IMR-90 (cell line): ENCODE data around the gene SYT17. TPM values are rescaled to one million over a fixed set of nuclear protein-coding genes. Genes with fewer than 3 reads are reported as not detected.

Experiments
- ATAC-seq: fragments of 200-7000 bp; cut with Tn5 transposase; 2 replicates; pipeline ENCODE4 v1.9.1; 2020; ENCODE audit warnings: low read depth, mild to moderate bottlenecking, moderate library complexity
- BruUV-seq: library from RNA; stranded (reverse); fragments of 400-500 nt; replicated peaks from 2 replicates; lab custom pipeline; 2021; lab: Mats Ljungman, UMichigan
- CTCF ChIA-PET: fragments of 300-600 bp; formaldehyde crosslinking; extraction: SDS; loops from one replicate; lab custom pipeline; 2021; ENCODE audit warnings: antibody characterized with exemption; lab: Yijun Ruan, JAX
- POLR2A ChIA-PET: fragments of 300-600 bp; sonication (Branson Sonifier 250); formaldehyde crosslinking; loops from one replicate; lab custom pipeline; 2022; ENCODE audit warnings: antibody characterized with exemption; ENCODE audit not compliant: unreplicated experiment; lab: Charles Lee
- DNase-seq: peaks from one replicate; pipeline ENCODE4 v3.0.0; 2013
- H2AFZ ChIP-seq: replicated peaks from 2 replicates; pipeline ENCODE3; 2013; ENCODE audit warnings: low read length, mild to moderate bottlenecking; ENCODE audit not compliant: poor library complexity
- H2AK5ac ChIP-seq: 2 replicates; pipeline ENCODE4 v1.6.1; 2013; ENCODE audit warnings: low read depth, low read length, inconsistent platforms
- H2AK9ac ChIP-seq: replicated peaks from 2 replicates; pipeline ENCODE3; 2013; ENCODE audit warnings: mild to moderate bottlenecking, low read depth, low read length, moderate library complexity; ENCODE audit not compliant: poor library complexity
- H2BK120ac ChIP-seq: 2 replicates; pipeline ENCODE4 v1.6.1; 2013; ENCODE audit warnings: low read depth, low read length, inconsistent platforms
- H2BK15ac ChIP-seq: 3 replicates; pipeline ENCODE4 v1.6.1; 2013; ENCODE audit warnings: low read depth, low read length, inconsistent platforms
- H2BK20ac ChIP-seq: 2 replicates; pipeline ENCODE4 v1.6.1; 2013; ENCODE audit warnings: low read depth, mild to moderate bottlenecking, inconsistent platforms, low read length, moderate library complexity
- H2BK5ac ChIP-seq: 2 replicates; pipeline ENCODE4 v1.6.1; 2013; ENCODE audit warnings: mild to moderate bottlenecking, low read depth, low read length, inconsistent platforms; ENCODE audit not compliant: poor library complexity, severe bottlenecking
- H3K14ac ChIP-seq: replicated peaks from 2 replicates; pipeline ENCODE4 v1.6.1; 2013; ENCODE audit warnings: low read depth, low read length, inconsistent platforms
- H3K18ac ChIP-seq: 2 replicates; pipeline ENCODE4 v1.6.1; 2013; ENCODE audit warnings: low read depth, low read length, control low read depth
- H3K23ac ChIP-seq: 2 replicates; pipeline ENCODE4 v1.6.1; 2013; ENCODE audit warnings: low read depth, low read length, inconsistent platforms
- H3K27ac ChIP-seq: 2 replicates; pipeline ENCODE4 v1.5.1; 2013; ENCODE audit warnings: mild to moderate bottlenecking, control low read depth, low read length; ENCODE audit not compliant: insufficient read depth
- H3K27me3 ChIP-seq: 2 replicates; pipeline ENCODE4 v1.6.1; 2013; ENCODE audit warnings: low read length; ENCODE audit not compliant: control insufficient read depth, insufficient read depth
- H3K36me3 ChIP-seq: 2 replicates; pipeline ENCODE4 v1.6.1; 2013; ENCODE audit warnings: low read length, mixed read lengths; ENCODE audit not compliant: control insufficient read depth, insufficient read depth
- H3K4ac ChIP-seq: 2 replicates; pipeline ENCODE4 v1.6.1; 2013; ENCODE audit warnings: low read depth, low read length, inconsistent platforms
- H3K4me1 ChIP-seq: 2 replicates; pipeline ENCODE4 v1.6.1; 2013; ENCODE audit warnings: low read length, mixed read lengths; ENCODE audit not compliant: control insufficient read depth, insufficient read depth
- H3K4me2 ChIP-seq: 2 replicates; pipeline ENCODE4 v1.6.1; 2013; ENCODE audit warnings: low read depth, mild to moderate bottlenecking, control low read depth, low read length, moderate library complexity
- H3K4me3 ChIP-seq: 2 replicates; pipeline ENCODE4 v1.5.1; 2013; ENCODE audit warnings: low read depth, mild to moderate bottlenecking, control low read depth, low read length, moderate library complexity; ENCODE audit not compliant: insufficient read depth
- H3K56ac ChIP-seq: 2 replicates; pipeline ENCODE4 v1.6.1; 2013; ENCODE audit warnings: low read length, inconsistent platforms; ENCODE audit not compliant: insufficient read depth; ENCODE audit errors: extremely low read depth
- H3K79me1 ChIP-seq, 2 experiments: 2 replicates each; pipeline ENCODE4 v1.6.1; 2013; ENCODE audit warnings: low read length in 2 of 2, inconsistent platforms in 1 of 2, low read depth in 1 of 2
- H3K9ac ChIP-seq: 2 replicates; pipeline ENCODE4 v1.6.1; 2013; ENCODE audit warnings: low read depth, low read length, control low read depth
- H3K9me1 ChIP-seq: 2 replicates; pipeline ENCODE4 v1.6.1; 2013; ENCODE audit warnings: low read length, inconsistent platforms; ENCODE audit not compliant: insufficient read depth
- H3K9me3 ChIP-seq: 2 replicates; pipeline ENCODE4 v1.6.1; 2013; ENCODE audit warnings: low read length; ENCODE audit not compliant: control insufficient read depth, insufficient read depth
- H4K20me1 ChIP-seq: 2 replicates; pipeline ENCODE4 v1.6.1; 2013; ENCODE audit warnings: low read length, inconsistent platforms; ENCODE audit not compliant: insufficient read depth
- H4K5ac ChIP-seq: 2 replicates; pipeline ENCODE4 v1.6.1; 2013; ENCODE audit warnings: mild to moderate bottlenecking, low read depth, low read length, control low read depth
- H4K8ac ChIP-seq, 2 experiments: 2 replicates each; pipeline ENCODE4 v1.6.1; 2013; ENCODE audit warnings: low read depth in 2 of 2, low read length in 2 of 2, control low read depth in 1 of 2, inconsistent platforms in 1 of 2
- H4K91ac ChIP-seq: 2 replicates; pipeline ENCODE4 v1.6.1; 2013; ENCODE audit warnings: low read depth, low read length, inconsistent platforms; ENCODE audit not compliant: insufficient read depth
- BHLHE40 ChIP-seq: fragments of 150-350 bp; IDR thresholded peaks from 2 replicates; pipeline ENCODE4 v1.6.1; 2016; ENCODE audit warnings: mild to moderate bottlenecking, low read depth, low read length
- CEBPB ChIP-seq: IDR thresholded peaks from 2 replicates; pipeline ENCODE4 v1.6.1; 2012; ENCODE audit warnings: low read depth, low read length, improper control_type of control experiment
- CHD1 ChIP-seq: IDR thresholded peaks from 2 replicates; pipeline ENCODE4 v1.6.1; 2012; ENCODE audit warnings: low read depth, low read length, improper control_type of control experiment
- CTCF ChIP-seq: conservative IDR thresholded peaks from 2 replicates; pipeline ENCODE4 v1.5.1; 2012; ENCODE audit warnings: mild to moderate bottlenecking, low read depth, low read length, improper control_type of control experiment
- ELK1 ChIP-seq: fragments of 150-350 bp; IDR thresholded peaks from 2 replicates; pipeline ENCODE4 v1.6.1; 2016; ENCODE audit warnings: low read depth, mild to moderate bottlenecking, low read length, moderate library complexity, borderline replicate concordance
- FOS ChIP-seq: fragments of 150-350 bp; IDR thresholded peaks from 2 replicates; pipeline ENCODE4 v1.6.1; 2016; ENCODE audit warnings: low read depth, low read length
- MAFK ChIP-seq: IDR thresholded peaks from 2 replicates; pipeline ENCODE4 v1.6.1; 2012; ENCODE audit warnings: low read depth, low read length, improper control_type of control experiment
- MAZ ChIP-seq: IDR thresholded peaks from 2 replicates; pipeline ENCODE4 v1.6.1; 2012; ENCODE audit warnings: low read depth, mild to moderate bottlenecking, low read length, improper control_type of control experiment, moderate library complexity, borderline replicate concordance
- MXI1 ChIP-seq: IDR thresholded peaks from 2 replicates; pipeline ENCODE4 v1.6.1; 2012; ENCODE audit warnings: low read depth, mild to moderate bottlenecking, low read length, moderate library complexity, borderline replicate concordance
- NFE2L2 ChIP-seq: fragments of 150-350 bp; IDR thresholded peaks from 2 replicates; pipeline ENCODE4 v1.6.1; 2016; ENCODE audit warnings: low read depth, mild to moderate bottlenecking, low read length
- POLR2A ChIP-seq: IDR thresholded peaks from 2 replicates; pipeline ENCODE4 v1.6.1; 2012; ENCODE audit warnings: mild to moderate bottlenecking, low read depth, low read length
- RAD21 ChIP-seq: IDR thresholded peaks from 2 replicates; pipeline ENCODE4 v1.6.1; 2012; ENCODE audit warnings: low read length, improper control_type of control experiment
- RCOR1 ChIP-seq: IDR thresholded peaks from 2 replicates; pipeline ENCODE4 v1.6.1; 2012; ENCODE audit warnings: mild to moderate bottlenecking, low read length, improper control_type of control experiment; ENCODE audit not compliant: insufficient replicate concordance
- RFX5 ChIP-seq: IDR thresholded peaks from 2 replicates; pipeline ENCODE4 v1.8.0; 2012; ENCODE audit warnings: low read depth, mild to moderate bottlenecking, low read length, moderate library complexity
- SMC3 ChIP-seq: fragments of 150-350 bp; IDR thresholded peaks from 2 replicates; pipeline ENCODE4 v1.6.1; 2016; ENCODE audit warnings: low read depth, mild to moderate bottlenecking, antibody characterized with exemption, low read length, moderate library complexity
- USF2 ChIP-seq: fragments of 150-350 bp; IDR thresholded peaks from 2 replicates; pipeline ENCODE4 v1.6.1; 2017; ENCODE audit warnings: mild to moderate bottlenecking, antibody characterized with exemption, low read length, low read depth
- WGBS, 2 experiments: methylation state at CpG; one replicate each; pipeline versions ENCODE4 v1.1.5 to v1.1.7; 2013; ENCODE audit warnings: missing lambda C conversion rate in 2 of 2; ENCODE audit not compliant: insufficient read length in 1 of 2; ENCODE audit errors: extremely low coverage in 2 of 2; 5-methylcytosine and 5-hydroxymethylcytosine counted together
- dilution Hi-C: fragments of 300-500 bp; cut with HindIII; formaldehyde crosslinking; loops from one replicate; pipeline ENCODE4 v1.14.3; 2018; ENCODE audit warnings: low sequenced_read_pairs; ENCODE audit not compliant: unreplicated experiment
- in situ Hi-C: fragments of 300-500 bp; cut with MboI; formaldehyde crosslinking; loops from 3 replicates; pipeline ENCODE4 v1.14.3; 2019; ENCODE audit warnings: low sequenced_read_pairs, inconsistent platforms, mixed read lengths
- intact Hi-C: fragments of 100-400 bp; cut with micrococcal nuclease; formaldehyde crosslinking; loops from 2 replicates; pipeline ENCODE4 v1.10.0; 2022
- polyA plus RNA-seq, 3 experiments: library from polyadenylated mRNA; depleted of rRNA; stranded (reverse); fragments of >200 nt; gene quantifications; 2 replicates each; pipeline ENCODE4 v1.2.3, GENCODE V29; 2012; ENCODE audit warnings: low replicate concordance in 1 of 3
- total RNA-seq: library from RNA; depleted of rRNA; stranded (reverse); fragments of >200 nt; gene quantifications from 2 replicates; pipeline ENCODE4 v1.2.3, GENCODE V29; 2012

SYT17 gene
- total and polyA plus RNA-seq, 2 of the 4 experiments (the other 2 are of a cell fraction): not detected

GRCh38 chr16:19212059-19212458 is 44.0 kb downstream of the SYT17 start:
- ATAC-seq (no peak), DNase-seq (no peak)
- Histone ChIP-seq H3K36me3 (no peaks in the 10 kb centered on the region), H2BK20ac (no peak overlapping the region), H3K4me1 (peaks cover 8% of the 10 kb centered on the region), H4K8ac (no peak overlapping the region), H3K79me1 (no peaks in the 10 kb centered on the region), H3K4me3 (no peak overlapping the region), H3K4me2 (no peak overlapping the region), H2AK5ac (no peak overlapping the region), H4K91ac (no peak overlapping the region), H3K27me3 (no peaks in the 10 kb centered on the region), H2BK5ac (no peak overlapping the region), H3K23ac (no peak overlapping the region), H3K9me3 (peaks cover 5% of the 10 kb centered on the region; the same call in 1 of the 2 replicates), H3K4ac (no peak overlapping the region), H3K27ac (no peak overlapping the region), H4K20me1 (no peaks in the 10 kb centered on the region), H2AFZ (no peak overlapping the region), H4K5ac (no peak overlapping the region), H3K14ac (no peak overlapping the region), H2AK9ac (no peak overlapping the region), H3K56ac (no peak overlapping the region), H2BK15ac (no peak overlapping the region), H3K9me1 (no peaks in the 10 kb centered on the region), H3K9ac (no peak overlapping the region), H3K18ac (no peak overlapping the region), H2BK120ac (no peak overlapping the region)
- in situ Hi-C loops (no loop called here), dilution Hi-C loops (no loop called here), intact Hi-C loops (no loop called here)
- TF ChIP-seq CEBPB (no peak), RCOR1 (no peak), NFE2L2 (no peak), CTCF (no peak), MAZ (no peak), MAFK (no peak), USF2 (no peak), BHLHE40 (no peak), RFX5 (no peak), POLR2A (no peak), CHD1 (no peak), RAD21 (no peak), MXI1 (no peak), ELK1 (no peak), FOS (no peak), SMC3 (no peak)
- no TSS peak for BruUV-seq
- CTCF ChIA-PET: no interaction called here
- POLR2A ChIA-PET: no interaction called here
- WGBS, 2 experiments: 86% methylated on average over 1 of the region's 5 CpGs; no CpG with 5 or more reads in 1 of the 2 experiments
